GM19025 (cell line): Measurements from ENCODE around the gene CFAP97D2.
"Not testable (repeated sequence)": the region's sequence is repeated elsewhere in the genome, so short reads cannot be mapped to it uniquely, and the experiment has no call there.

ENCODE experiments used
- ATAC-seq: cut with Tn5 transposase; IDR thresholded peaks from one replicate; pipeline ENCODE4 v1.9.1; 2021; ENCODE audit warnings: mild to moderate bottlenecking, low read depth, moderate library complexity; ENCODE audit not compliant: unreplicated experiment

The CFAP97D2 gene

GRCh38 chr13:114155926-114156883 is 22.9 kb upstream of the CFAP97D2 start:
- no peak for ATAC-seq

DNA sequence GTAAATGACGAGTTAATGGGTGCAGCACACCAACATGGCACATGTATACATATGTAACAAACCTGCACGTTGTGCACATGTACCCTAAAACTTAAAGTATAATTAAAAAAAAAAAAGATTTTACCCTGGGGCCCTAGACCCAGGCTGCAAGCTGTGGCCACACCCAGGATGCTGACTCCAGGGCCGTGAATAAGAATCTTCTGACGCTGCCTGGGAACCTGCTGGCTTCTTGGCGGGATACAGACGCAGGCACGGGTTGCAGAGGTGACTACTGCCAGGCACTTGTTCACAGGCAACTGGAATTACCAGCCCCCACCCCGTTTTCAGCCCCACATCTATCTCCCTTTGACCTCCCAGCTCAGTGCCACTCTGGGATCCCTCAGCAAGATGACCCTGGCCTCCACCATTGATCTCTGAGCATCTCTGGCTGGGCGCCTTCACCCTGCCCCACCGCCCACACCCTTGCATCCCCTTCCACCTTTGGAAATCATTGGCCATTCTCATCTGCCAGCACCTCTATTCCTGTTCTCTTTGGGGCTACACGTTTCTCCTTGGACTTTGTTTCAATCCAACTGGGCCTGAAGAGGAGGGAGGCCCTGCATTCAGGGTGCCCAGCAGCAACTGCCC is 21.1 kb upstream of the CFAP97D2 start:
- ATAC-seq, result no peak

DNA sequence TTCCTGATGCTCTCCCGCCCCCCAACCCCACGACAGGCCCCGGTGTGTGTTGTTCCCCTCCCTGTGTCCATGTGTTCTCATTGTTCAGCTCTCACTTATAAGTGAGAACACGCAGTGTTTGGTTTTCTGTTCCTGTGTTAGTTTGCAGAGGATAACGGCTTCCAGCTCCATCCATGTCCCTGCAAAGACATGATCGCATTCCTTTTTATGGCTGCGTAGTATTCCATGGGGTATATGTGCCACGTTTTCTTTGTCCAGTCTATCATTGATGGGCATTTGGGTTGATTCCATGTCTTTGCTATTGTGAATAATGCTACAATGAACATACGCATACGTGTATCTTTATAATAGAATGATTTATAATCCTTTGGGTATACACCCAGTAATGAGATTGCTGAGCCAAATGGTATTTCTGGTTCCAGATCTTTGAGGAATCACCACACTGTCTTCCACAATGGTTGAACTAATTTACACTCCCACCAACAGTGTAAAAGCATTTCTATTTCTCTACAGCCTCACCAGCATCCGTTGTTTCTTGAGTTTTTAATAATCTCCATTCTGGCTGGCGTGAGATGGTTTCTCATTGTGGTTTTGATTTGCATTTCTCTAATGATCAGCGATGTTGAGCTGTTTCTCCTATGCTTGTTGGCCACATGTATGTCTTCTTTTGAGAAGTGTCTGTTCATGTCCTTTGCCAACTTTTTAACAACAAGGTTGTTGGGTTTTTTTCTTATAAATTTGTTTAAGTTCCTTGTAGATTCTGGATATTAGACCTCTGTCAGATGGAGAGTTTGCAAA is 20.0 kb upstream of the CFAP97D2 start:
- ATAC-seq, result not testable (repeated sequence)

- no peak for ATAC-seq
Observed at GRCh38 chr13:114161028-114161556, 18.0 kb upstream of the CFAP97D2 start.

GRCh38 chr13:114161644-114162532 is 17.2 kb upstream of the CFAP97D2 start:
- ATAC-seq, result no peak

DNA sequence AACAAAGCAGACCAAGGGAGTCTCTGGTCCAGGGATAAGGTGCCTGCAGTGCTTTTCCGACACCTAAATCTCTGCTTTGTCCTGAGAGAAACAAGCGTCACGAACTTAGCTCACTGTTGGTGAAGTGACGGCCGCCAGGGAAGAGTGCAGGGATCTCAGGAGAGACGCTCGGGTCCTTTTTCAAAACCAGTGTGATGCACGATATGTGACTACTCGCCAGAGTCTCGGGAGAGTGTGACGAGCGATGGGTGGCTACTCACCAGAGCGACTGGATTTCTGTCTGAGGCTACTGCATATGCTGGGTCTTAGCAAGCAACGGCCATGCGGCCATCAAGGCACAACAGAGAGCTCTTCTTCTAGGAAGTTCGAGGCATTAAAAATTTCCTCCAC is 16.5 kb upstream of the CFAP97D2 start:
- no peak for ATAC-seq

- no peak for ATAC-seq
Observed at GRCh38 chr13:114164053-114164452, 15.0 kb upstream of the CFAP97D2 start.

DNA sequence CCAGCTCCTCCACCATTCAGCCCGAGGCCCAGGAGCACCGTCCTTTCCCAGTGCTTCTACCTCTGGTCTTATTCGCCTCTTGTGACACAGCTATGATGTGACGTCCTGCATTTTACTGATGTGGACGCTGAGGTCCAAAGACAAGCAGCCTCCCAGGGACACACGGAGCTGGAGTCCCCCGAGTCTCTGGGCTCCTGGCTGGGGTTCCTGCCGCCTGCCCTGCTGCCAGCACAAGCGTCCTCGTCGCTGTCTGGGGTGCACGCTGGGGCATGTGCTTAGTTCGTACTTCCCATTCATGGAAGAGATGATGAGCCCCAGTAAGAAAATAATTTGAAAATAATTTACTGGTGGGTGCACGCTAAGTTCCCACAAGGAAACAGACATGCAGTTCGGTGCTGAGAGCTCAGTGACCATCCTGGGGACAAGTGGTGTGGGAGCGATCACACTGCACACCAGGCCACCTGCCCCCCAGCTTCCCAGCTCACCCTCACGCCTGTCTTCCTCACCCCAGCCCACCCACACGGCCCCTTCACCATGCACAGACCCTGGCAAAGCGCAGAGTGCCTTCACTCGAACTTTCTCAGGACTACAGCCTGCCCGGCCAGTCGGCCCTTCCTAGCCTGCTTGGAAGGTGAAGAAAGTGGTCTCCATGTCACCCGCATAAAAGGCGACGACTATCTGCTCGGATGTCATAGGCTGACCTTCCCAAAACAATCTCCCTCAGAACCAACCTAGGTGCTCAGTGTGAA is 14.2 kb upstream of the CFAP97D2 start:
- ATAC-seq, result no peak

- ATAC-seq, result no peak
Observed at GRCh38 chr13:114166381-114167131, 12.5 kb upstream of the CFAP97D2 start.

GRCh38 chr13:114167426-114167825 is 11.6 kb upstream of the CFAP97D2 start:
- no peak for ATAC-seq

GRCh38 chr13:114167885-114168284 is 11.2 kb upstream of the CFAP97D2 start:
- ATAC-seq, result no peak

DNA sequence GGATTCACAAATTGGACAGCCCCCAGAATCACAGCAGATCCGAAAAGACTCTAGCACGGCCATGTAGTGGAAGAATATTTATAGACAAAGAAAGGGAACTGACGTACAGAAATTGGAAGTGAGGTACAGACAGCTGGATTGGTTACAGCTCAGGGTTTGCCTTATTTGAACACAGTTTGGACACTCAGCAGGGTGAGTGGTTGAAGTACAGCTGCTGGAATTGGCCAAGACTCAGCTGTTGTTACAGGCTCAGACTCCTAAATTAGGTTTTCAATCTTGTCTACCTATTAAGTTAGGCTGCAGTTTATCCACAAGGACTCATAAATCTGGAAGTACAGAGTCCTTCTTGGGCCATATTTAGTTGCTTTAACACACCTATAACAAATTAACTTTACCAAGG is 5.8 kb upstream of the CFAP97D2 start:
- ATAC-seq, result no peak

DNA sequence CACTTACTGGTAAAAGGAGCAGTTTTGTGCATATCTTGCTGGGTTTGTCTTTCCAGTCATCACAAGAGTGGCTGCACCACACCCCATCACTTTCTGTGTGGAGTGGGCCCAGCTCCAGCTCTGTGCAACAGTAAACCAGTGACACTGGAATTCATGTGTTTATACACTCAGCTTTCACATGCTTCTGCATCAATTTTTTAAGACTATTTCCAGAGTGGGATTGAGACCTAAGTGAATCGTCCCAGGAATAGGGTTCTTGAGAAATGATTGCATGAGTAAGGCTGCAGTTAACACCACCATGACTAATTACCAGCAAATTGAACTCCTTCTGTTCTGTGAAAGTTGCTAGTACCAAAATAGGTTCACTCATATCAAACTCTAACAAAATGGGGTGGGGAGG is 5.3 kb upstream of the CFAP97D2 start:
- ATAC-seq, result no peak

DNA sequence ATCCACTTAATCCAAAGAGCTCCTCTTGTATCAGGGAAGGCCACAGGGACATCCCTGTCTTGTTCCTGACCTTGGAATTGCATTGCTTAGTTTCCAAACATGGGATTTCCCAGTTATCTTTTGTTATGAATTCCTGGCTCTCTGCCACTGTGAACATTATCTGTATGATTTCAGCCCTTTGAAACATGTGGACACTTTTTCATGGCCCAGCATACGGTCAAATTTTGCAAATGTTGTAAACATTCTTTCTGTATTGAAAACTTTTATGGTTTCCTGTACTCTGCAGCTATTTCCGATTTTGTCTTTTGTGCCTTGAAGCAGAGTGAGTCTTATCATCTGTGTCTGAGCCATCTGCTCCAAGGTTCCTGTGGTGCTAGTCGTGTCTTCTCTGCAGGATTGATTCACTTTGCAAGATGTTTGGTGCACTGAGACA is 4.5 kb upstream of the CFAP97D2 start:
- no peak for ATAC-seq

GRCh38 chr13:114176359-114176902 is 2.6 kb upstream of the CFAP97D2 start:
- ATAC-seq, result not testable (repeated sequence)

DNA sequence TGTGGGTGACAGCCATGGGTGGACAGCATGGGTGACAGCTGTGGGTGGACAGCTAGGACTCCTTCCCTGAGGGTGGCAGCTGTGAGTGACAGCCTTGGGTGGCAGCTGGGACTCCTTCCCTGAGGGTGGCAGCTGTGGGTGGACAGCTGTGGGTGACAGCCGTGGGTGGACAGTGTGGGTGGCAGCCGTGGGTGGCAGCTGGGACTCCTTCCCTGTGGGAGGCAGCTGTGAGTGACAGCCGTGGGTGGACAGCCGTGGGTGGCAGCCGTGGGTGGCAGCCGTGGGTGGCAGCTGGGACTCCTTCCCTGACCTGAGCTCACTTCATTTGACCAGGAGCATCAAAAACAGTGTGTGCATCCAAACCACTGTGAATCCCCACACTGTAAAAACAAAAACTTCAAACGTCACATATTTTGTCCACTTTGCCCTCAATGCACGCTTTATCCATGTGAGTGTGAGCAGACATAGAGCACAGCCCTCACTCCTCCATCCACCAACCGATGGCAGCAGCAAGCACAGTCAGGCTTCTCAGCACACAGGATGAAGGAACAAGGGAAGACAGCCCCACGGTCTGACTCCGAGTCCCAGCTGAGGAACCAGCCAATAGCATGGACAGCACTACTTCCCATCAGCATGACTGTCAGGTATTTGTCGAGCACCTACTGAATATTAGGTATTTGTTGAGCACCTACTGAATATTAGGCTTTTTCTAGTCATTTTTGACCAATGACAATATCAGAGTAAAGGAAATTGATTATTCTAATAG is 1.6 kb upstream of the CFAP97D2 start:
- ATAC-seq, result no peak
